ENCODE data around the gene DMD.

The DMD gene

DNA sequence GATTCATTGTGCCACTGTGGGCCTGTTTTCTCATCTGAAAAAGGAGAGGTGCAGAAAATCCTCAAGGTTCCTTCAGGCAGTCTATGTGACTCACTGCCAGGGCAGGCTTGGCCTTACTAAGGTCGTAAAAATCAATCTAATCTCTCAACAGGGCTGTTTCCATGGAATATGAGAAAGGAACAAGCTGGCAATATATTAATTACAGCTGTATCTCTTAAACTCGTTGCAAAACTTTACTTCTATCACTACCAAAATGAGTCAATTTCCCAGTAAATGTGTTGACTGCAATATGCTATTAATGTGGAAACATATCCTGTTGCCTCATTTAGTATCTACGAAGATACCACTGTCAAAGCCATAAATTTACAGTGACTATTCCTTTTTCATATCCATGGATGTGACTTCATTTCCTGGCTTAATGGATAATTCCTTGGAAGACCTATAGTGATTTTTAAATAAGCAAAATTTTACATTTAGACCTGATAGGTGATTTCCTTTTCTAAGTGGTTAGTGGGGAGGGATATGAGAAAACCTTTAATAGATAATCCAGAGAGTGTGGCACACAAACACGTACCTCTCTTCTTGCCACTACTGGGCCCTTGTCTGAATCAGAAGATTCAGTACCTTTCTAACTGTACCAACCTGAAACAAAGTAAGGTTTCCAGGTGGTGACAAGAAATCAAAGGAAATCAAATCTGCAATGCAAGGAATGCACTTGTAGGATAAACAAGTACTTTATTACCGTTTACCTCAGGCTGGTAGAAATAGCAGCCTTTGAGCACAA, 2012.1 kb downstream of the DMD start:
- no peak for TF ChIP-seq MYC (IDR thresholded peaks at IDR 0.05; ENCODE audit: low read depth, low read length)
- TF ChIP-seq, protein P1, sequence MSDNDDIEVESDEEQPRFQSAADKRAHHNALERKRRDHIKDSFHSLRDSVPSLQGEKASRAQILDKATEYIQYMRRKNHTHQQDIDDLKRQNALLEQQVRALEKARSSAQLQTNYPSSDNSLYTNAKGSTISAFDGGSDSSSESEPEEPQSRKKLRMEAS (IDR thresholded peaks at IDR 0.05; ENCODE audit: low read depth, low read length): no peak
- TF ChIP-seq, protein P2, sequence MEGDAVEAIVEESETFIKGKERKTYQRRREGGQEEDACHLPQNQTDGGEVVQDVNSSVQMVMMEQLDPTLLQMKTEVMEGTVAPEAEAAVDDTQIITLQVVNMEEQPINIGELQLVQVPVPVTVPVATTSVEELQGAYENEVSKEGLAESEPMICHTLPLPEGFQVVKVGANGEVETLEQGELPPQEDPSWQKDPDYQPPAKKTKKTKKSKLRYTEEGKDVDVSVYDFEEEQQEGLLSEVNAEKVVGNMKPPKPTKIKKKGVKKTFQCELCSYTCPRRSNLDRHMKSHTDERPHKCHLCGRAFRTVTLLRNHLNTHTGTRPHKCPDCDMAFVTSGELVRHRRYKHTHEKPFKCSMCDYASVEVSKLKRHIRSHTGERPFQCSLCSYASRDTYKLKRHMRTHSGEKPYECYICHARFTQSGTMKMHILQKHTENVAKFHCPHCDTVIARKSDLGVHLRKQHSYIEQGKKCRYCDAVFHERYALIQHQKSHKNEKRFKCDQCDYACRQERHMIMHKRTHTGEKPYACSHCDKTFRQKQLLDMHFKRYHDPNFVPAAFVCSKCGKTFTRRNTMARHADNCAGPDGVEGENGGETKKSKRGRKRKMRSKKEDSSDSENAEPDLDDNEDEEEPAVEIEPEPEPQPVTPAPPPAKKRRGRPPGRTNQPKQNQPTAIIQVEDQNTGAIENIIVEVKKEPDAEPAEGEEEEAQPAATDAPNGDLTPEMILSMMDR (IDR thresholded peaks at IDR 0.05; ENCODE audit: low read depth, low read length): no peak
- TF ChIP-seq POLR2A (IDR thresholded peaks at IDR 0.05; ENCODE audit: extremely low read depth, insufficient read length): no peak
- no peak overlapping the region for H3K4me3 ChIP-seq (ENCODE audit: low read depth, low read length)
- no peak for DNase-seq (ENCODE audit: low read depth)

- no peak for DNase-seq (ENCODE audit: low read depth)
- TF ChIP-seq POLR2A (IDR thresholded peaks at IDR 0.05; ENCODE audit: extremely low read depth, insufficient read length): no peak
- TF ChIP-seq, protein P1 (IDR thresholded peaks at IDR 0.05; ENCODE audit: low read depth, low read length): no peak
- no peak for TF ChIP-seq MYC (IDR thresholded peaks at IDR 0.05; ENCODE audit: low read depth, low read length)
- TF ChIP-seq, protein P2 (IDR thresholded peaks at IDR 0.05; ENCODE audit: low read depth, low read length): no peak
- no peak overlapping the region for H3K4me3 ChIP-seq (ENCODE audit: low read depth, low read length)
Measured at GRCh38 chrX:31190221-31190975, 2021.0 kb downstream of the DMD start.

DNA sequence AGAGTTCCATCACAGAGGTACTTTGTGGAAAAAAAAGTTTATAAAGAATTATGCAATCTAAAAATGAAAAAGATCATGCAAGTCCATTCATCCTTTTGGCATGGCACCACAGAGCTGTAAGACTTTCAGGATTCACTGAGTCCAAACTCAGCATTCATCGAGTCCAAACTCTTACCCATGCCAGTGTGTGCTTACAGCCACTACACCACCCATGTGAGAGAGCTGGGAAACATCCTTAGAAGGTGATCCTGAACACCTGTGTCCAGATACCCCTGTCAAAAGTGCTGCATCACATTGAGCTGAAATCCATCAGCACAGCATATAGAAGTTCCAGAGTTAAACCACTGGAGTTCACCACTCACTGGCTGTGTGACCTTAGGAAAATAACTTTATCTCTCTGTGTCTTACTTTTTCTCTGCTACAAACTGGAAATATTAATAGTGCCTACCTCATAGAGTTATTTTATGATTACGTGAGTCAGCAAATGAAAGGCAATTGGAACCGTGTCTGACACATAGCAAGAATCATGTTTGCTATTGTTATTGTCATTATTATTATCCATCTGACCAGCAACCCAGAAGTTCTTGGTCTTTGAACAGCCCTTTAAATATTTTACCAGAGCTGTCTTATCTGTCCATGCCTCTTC, 2024.5 kb downstream of the DMD start:
- H3K4me3 ChIP-seq (ENCODE audit: low read depth, low read length): no peak overlapping the region
- DNase-seq (ENCODE audit: low read depth): no peak
- TF ChIP-seq, protein P2 (IDR thresholded peaks at IDR 0.05; ENCODE audit: low read depth, low read length): no peak
- no peak for TF ChIP-seq MYC (IDR thresholded peaks at IDR 0.05; ENCODE audit: low read depth, low read length)
- TF ChIP-seq POLR2A (IDR thresholded peaks at IDR 0.05; ENCODE audit: extremely low read depth, insufficient read length): no peak
- TF ChIP-seq, protein P1 (IDR thresholded peaks at IDR 0.05; ENCODE audit: low read depth, low read length): no peak

GRCh38 chrX:31185884-31186283, 2025.5 kb downstream of the DMD start:
- no peak overlapping the region for H3K4me3 ChIP-seq (ENCODE audit: low read depth, low read length)
- no peak for TF ChIP-seq POLR2A (IDR thresholded peaks at IDR 0.05; ENCODE audit: extremely low read depth, insufficient read length)
- no peak for DNase-seq (ENCODE audit: low read depth)

- TF ChIP-seq, protein P1 (IDR thresholded peaks at IDR 0.05; ENCODE audit: low read depth, low read length): no peak
- no peak for TF ChIP-seq POLR2A (IDR thresholded peaks at IDR 0.05; ENCODE audit: extremely low read depth, insufficient read length)
- TF ChIP-seq, protein P2 (IDR thresholded peaks at IDR 0.05; ENCODE audit: low read depth, low read length): no peak
- no peak for TF ChIP-seq MYC (IDR thresholded peaks at IDR 0.05; ENCODE audit: low read depth, low read length)
- no peak overlapping the region for H3K4me3 ChIP-seq (ENCODE audit: low read depth, low read length)
- DNase-seq (ENCODE audit: low read depth): no peak
Measured at GRCh38 chrX:31181377-31182000, 2029.9 kb downstream of the DMD start.

All from NB4 (cell line).